Measurements from ENCODE around the gene IL1RL1.

- TF ChIP-seq CTCF (conservative IDR thresholded peaks at IDR 0.05; ENCODE audit: low read length) (no peak), EZH2phosphoT487 (IDR thresholded peaks at IDR 0.05; ENCODE audit: borderline replicate concordance) (no peak)
Measured at GRCh38 chr2:102266204-102266603, 45.2 kb upstream of the IL1RL1 start.

All from Loucy (cell line).